GM12874 (cell line): ENCODE results near the gene HOXC10.

Experiments used
- CTCF ChIP-seq: IDR thresholded peaks from 2 replicates; pipeline ENCODE4 v1.5.1; 2011; ENCODE audit warnings: low read depth, mild to moderate bottlenecking, control low read depth, low read length, moderate library complexity; ENCODE audit not compliant: insufficient read depth

HOXC10 gene

GRCh38 chr12:53993162-53994008 is 8.4 kb downstream of the HOXC10 start:
- TF ChIP-seq CTCF = no peak

GRCh38 chr12:53994009-53994263 is 9.0 kb downstream of the HOXC10 start:
- no peak for TF ChIP-seq CTCF

- TF ChIP-seq CTCF = no peak
These were observed 9.5 kb downstream of the HOXC10 start for GRCh38 chr12:53994264-53995001.

GRCh38 chr12:53995002-53995377 is 10.0 kb downstream of the HOXC10 start:
- no peak for TF ChIP-seq CTCF

- no peak for TF ChIP-seq CTCF
These were observed 10.7 kb downstream of the HOXC10 start for GRCh38 chr12:53995378-53996239.

- no peak for TF ChIP-seq CTCF
These were observed 11.6 kb downstream of the HOXC10 start for GRCh38 chr12:53996240-53997203.
